Endothelial cell of umbilical vein (primary cell): ENCODE measurements around the gene NIT2. TPM values are rescaled to one million over a fixed set of nuclear protein-coding genes. Genes with fewer than 3 reads are reported as not detected.

Experiments
- BruUV-seq: library from RNA; stranded (reverse); fragments of 400-500 nt; replicated peaks from 2 replicates; lab custom pipeline; 2021; lab: Mats Ljungman, UMichigan
- CTCF ChIA-PET: fragments of 300-600, 350-600 bp; sonication (Branson Sonifier 250); formaldehyde crosslinking; loops from one replicate; lab custom pipeline; 2021; ENCODE audit warnings: antibody characterized with exemption, inconsistent platforms; lab: Charles Lee
- POLR2A ChIA-PET: fragments of 300-600, 350-600 bp; sonication (Branson Sonifier 250); formaldehyde crosslinking; loops from one replicate; lab custom pipeline; 2021; ENCODE audit warnings: antibody characterized with exemption, inconsistent platforms; lab: Charles Lee
- DNase-seq: peaks from one replicate; pipeline ENCODE4 v3.0.0-alpha.2; 2011; ENCODE audit warnings: low read depth, low spot score
- FAIRE-seq: peaks from 2 replicates; lab custom pipeline; 2011; peaks lifted over from hg19 to GRCh38; lab: Jason Lieb, UNC
- H2AFZ ChIP-seq: 2 replicates; pipeline ENCODE4 v1.6.0; 2012; ENCODE audit warnings: low read depth, low read length, control low read depth, inconsistent platforms
- H3K27ac ChIP-seq: 2 replicates; pipeline ENCODE4 v1.5.1; 2011; ENCODE audit warnings: low read depth, mild to moderate bottlenecking, control low read depth, low read length, moderate library complexity; ENCODE audit not compliant: insufficient read depth
- H3K27me3 ChIP-seq, 2 experiments: 2 replicates each; pipeline versions ENCODE4 v1.6.0 to v1.6.1; 2011; ENCODE audit warnings: low read length in 2 of 2, mixed read lengths in 1 of 2; ENCODE audit not compliant: control insufficient read depth in 2 of 2, insufficient read depth in 2 of 2
- H3K36me3 ChIP-seq, 2 experiments: 2 replicates in 1 of 2; 3 replicates in 1 of 2; pipeline ENCODE4 v1.5.1; 2011; ENCODE audit warnings: low read length in 2 of 2, mild to moderate bottlenecking in 1 of 2, moderate library complexity in 1 of 2; ENCODE audit not compliant: control insufficient read depth in 2 of 2, insufficient read depth in 2 of 2; ENCODE audit errors: extremely low read depth in 1 of 2
- H3K4me1 ChIP-seq: 3 replicates; pipeline ENCODE4 v1.5.1; 2011; ENCODE audit warnings: mild to moderate bottlenecking, low read length; ENCODE audit not compliant: control insufficient read depth, insufficient read depth; ENCODE audit errors: extremely low read depth
- H3K4me2 ChIP-seq: 2 replicates; pipeline ENCODE4 v1.6.1; 2011; ENCODE audit warnings: low read length, control low read depth, mixed read lengths; ENCODE audit not compliant: insufficient read depth
- H3K4me3 ChIP-seq, 3 experiments: fragments of 200-600 bp in 1 of 3; sonication (generic), shearing (Covaris generic) in 1 of 3; replicated peaks in 1 of 3; 2 replicates each; pipeline ENCODE4 v1.5.1; 2011 to 2016; ENCODE audit warnings: control low read depth in 3 of 3, low read length in 3 of 3, mild to moderate bottlenecking in 2 of 3, inconsistent platforms in 1 of 3, low read depth in 1 of 3, moderate library complexity in 1 of 3; ENCODE audit not compliant: insufficient read depth in 1 of 3
- H3K79me2 ChIP-seq: 2 replicates; pipeline ENCODE4 v1.6.0; 2012; ENCODE audit warnings: low read length, inconsistent platforms; ENCODE audit not compliant: control insufficient read depth, insufficient read depth
- H3K9ac ChIP-seq: replicated peaks from 2 replicates; pipeline ENCODE3; 2011; ENCODE audit warnings: low read length, control low read depth; ENCODE audit not compliant: insufficient read depth; ENCODE audit errors: extremely low read depth
- H3K9me1 ChIP-seq: replicated peaks from 3 replicates; pipeline ENCODE4 v1.6.0; 2011; ENCODE audit warnings: mild to moderate bottlenecking, low read length; ENCODE audit not compliant: control insufficient read depth, insufficient read depth; ENCODE audit errors: extremely low read depth
- H3K9me3 ChIP-seq: replicated peaks from 2 replicates; pipeline ENCODE4 v1.5.1; 2012; ENCODE audit warnings: low read length, inconsistent platforms; ENCODE audit not compliant: control insufficient read depth, insufficient read depth
- H4K20me1 ChIP-seq: replicated peaks from 2 replicates; pipeline ENCODE3; 2011; ENCODE audit warnings: mild to moderate bottlenecking, low read length; ENCODE audit not compliant: control insufficient read depth, insufficient read depth; ENCODE audit errors: extremely low read depth
- CTCF ChIP-seq, 2 donors: IDR thresholded peaks; 1 replicate in 1 of 2; 2 replicates in 1 of 2; pipeline ENCODE4 v1.5.1; 2011; ENCODE audit warnings: low read length in 2 of 2, mild to moderate bottlenecking in 2 of 2, moderate library complexity in 2 of 2, control low read depth in 1 of 2, inconsistent platforms in 1 of 2, low read depth in 1 of 2; ENCODE audit not compliant: insufficient read depth in 1 of 2; ENCODE audit errors: extremely low read depth in 1 of 2
- EZH2 ChIP-seq: IDR thresholded peaks from 2 replicates; pipeline ENCODE4 v1.6.1; 2012; ENCODE audit warnings: borderline replicate concordance, low read depth, mild to moderate bottlenecking, moderate library complexity, low read length, inconsistent platforms; ENCODE audit not compliant: severe bottlenecking
- FOS ChIP-seq: IDR thresholded peaks from 2 replicates; pipeline ENCODE4 v1.6.1; 2011; ENCODE audit warnings: mild to moderate bottlenecking, low read length, moderate library complexity, borderline replicate concordance; ENCODE audit not compliant: insufficient read depth
- GATA2 ChIP-seq: IDR thresholded peaks from 2 replicates; pipeline ENCODE4 v1.7.0; 2011; ENCODE audit warnings: low read depth, mild to moderate bottlenecking, moderate library complexity, mixed read lengths, low read length; ENCODE audit not compliant: insufficient read length, insufficient read depth
- JUN ChIP-seq: IDR thresholded peaks from 2 replicates; pipeline ENCODE4 v1.6.1; 2011; ENCODE audit warnings: borderline replicate concordance, low read depth; ENCODE audit not compliant: insufficient read length, insufficient read depth
- MYC ChIP-seq: IDR thresholded peaks from one replicate; pipeline ENCODE4 v1.6.1; 2011; ENCODE audit warnings: mild to moderate bottlenecking, low read depth, low read length
- POLR2A ChIP-seq: IDR thresholded peaks from 2 replicates; pipeline ENCODE4 v1.6.1; 2012; ENCODE audit warnings: low read depth, mild to moderate bottlenecking, control low read depth, low read length
- POLR2AphosphoS5 ChIP-seq: IDR thresholded peaks from 2 replicates; pipeline ENCODE4 v1.6.1; 2012; ENCODE audit warnings: low read depth, mild to moderate bottlenecking, control low read depth, low read length, moderate library complexity; ENCODE audit not compliant: insufficient read depth
- dilution Hi-C: fragments of 300-500 bp; cut with MboI; formaldehyde crosslinking; loops from one replicate; pipeline ENCODE4 v1.15.0; 2019; ENCODE audit warnings: low sequenced_read_pairs; ENCODE audit not compliant: extremely low pct_ligation_motif_present
- intact Hi-C: fragments of 100-400 bp; cut with micrococcal nuclease; formaldehyde crosslinking; loops from one replicate; pipeline ENCODE4 v1.10.0; 2022
- polyA plus RNA-seq, 4 experiments: library from polyadenylated mRNA; depleted of rRNA in 3 of 4; stranded (reverse) in 3 of 4; unstranded in 1 of 4; fragments of >200 nt; gene quantifications; 2 replicates each; pipeline versions ENCODE4 v1.2.1 to v1.2.3, GENCODE V29; 2011 to 2012; ENCODE audit warnings: missing spikeins in 1 of 4
- total RNA-seq: library from RNA; stranded (reverse); gene quantifications from 2 replicates; pipeline ENCODE4 v1.2.3, GENCODE V29; 2021
- TF ChIP-seq, protein P1 (sequence below): IDR thresholded peaks from 2 replicates; pipeline ENCODE4 v1.6.1; 2011; ENCODE audit not compliant: insufficient read depth, insufficient read length

The NIT2 gene
- total and polyA plus RNA-seq, 2 donors (not counting 3 experiments of a cell fraction or from before 2014, with no cell fraction given): 19.4 to 20.5 TPM

GRCh38 chr3:100354850-100355249, 20.3 kb downstream of the NIT2 start:
- no peaks in the 10 kb centered on the region for H3K36me3 ChIP-seq
- ChIA-PET POLR2A (no interaction called here), CTCF (interaction anchor here (0.6 to 2.3 kb wide), 4 partner anchors 23 to 109 kb away, joined by 3 to 8 read pairs (median 4); no protein-coding TSS in a partner anchor)
- no peak for FAIRE-seq
- no peaks in the 10 kb centered on the region for H3K4me1 ChIP-seq
- no peak overlapping the region for H3K4me2 ChIP-seq
- no peaks in the 10 kb centered on the region for H4K20me1 ChIP-seq
- peak; percentile 58 for DNase-seq
- BruUV-seq: no TSS peak
- H3K4me3 ChIP-seq: no peak overlapping the region
- intact Hi-C loops (no loop called here), dilution Hi-C loops (no loop called here)
- H2AFZ ChIP-seq: no peak overlapping the region
- H3K9me1 ChIP-seq: no peaks in the 10 kb centered on the region
- TF ChIP-seq POLR2AphosphoS5: no peak
- H3K79me2 ChIP-seq: no peaks in the 10 kb centered on the region
- H3K9me3 ChIP-seq: no peaks in the 10 kb centered on the region
- H3K27ac ChIP-seq: no peak overlapping the region
- no peak overlapping the region for H3K9ac ChIP-seq
- no peaks in the 10 kb centered on the region for H3K27me3 ChIP-seq

DNA sequence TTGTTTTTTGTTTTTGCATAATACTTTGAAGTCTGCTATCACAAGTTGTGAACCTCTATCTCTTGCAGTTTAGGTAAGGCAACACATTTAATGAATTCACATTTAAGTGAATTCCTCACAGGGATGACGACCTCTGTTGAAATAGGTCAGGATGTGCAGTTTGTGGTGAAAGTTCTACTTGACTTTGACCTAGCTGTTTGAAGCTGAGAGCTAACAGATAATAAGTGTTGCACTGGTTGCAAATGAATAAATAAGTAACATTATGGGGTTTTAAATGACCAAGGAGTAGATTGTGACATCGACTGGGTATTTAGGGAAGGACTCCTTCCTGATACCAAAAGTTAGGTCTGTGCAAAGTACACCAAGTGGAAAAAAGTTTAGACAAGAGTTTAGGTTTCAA, 23.9 kb downstream of the NIT2 start:
- ChIA-PET CTCF (no interaction called here), POLR2A (no interaction called here)
- no TSS peak for BruUV-seq
- intact Hi-C loops: no loop called here
- dilution Hi-C loops: no loop called here
- H3K4me1 ChIP-seq: no peaks in the 10 kb centered on the region
- no peak overlapping the region for H2AFZ ChIP-seq
- no peak overlapping the region for H3K27ac ChIP-seq
- H3K4me2 ChIP-seq: no peak overlapping the region
- TF ChIP-seq, protein P1, sequence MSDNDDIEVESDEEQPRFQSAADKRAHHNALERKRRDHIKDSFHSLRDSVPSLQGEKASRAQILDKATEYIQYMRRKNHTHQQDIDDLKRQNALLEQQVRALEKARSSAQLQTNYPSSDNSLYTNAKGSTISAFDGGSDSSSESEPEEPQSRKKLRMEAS: no peak
- TF ChIP-seq GATA2 (no peak), POLR2A (no peak), EZH2 (no peak), JUN (no peak), FOS (no peak), MYC (no peak), POLR2AphosphoS5 (no peak), CTCF (IDR thresholded peaks at IDR 0.05; ENCODE audit: extremely low read depth in 1 of 2, insufficient read depth in 1 of 2, low read depth in 1 of 2, low read length in 2 of 2) (no peak)
- no peaks in the 10 kb centered on the region for H4K20me1 ChIP-seq
- H3K79me2 ChIP-seq: no peaks in the 10 kb centered on the region
- no peak overlapping the region for H3K4me3 ChIP-seq
- no peak overlapping the region for H3K9ac ChIP-seq
- no peaks in the 10 kb centered on the region for H3K9me3 ChIP-seq
- peaks cover 0 to 2% of the 10 kb centered on the region in 2 experiments for H3K36me3 ChIP-seq
- no peaks in the 10 kb centered on the region for H3K27me3 ChIP-seq
- DNase-seq: no peak
- no peaks in the 10 kb centered on the region for H3K9me1 ChIP-seq
- FAIRE-seq: no peak
